SW480 (cell line): ENCODE results near the gene FAM47E.

Source experiments
- DNase-seq: peaks from one replicate; pipeline ENCODE4 v3.0.0-alpha.2; 2016; ENCODE audit warnings: low spot score

The FAM47E gene

DNA sequence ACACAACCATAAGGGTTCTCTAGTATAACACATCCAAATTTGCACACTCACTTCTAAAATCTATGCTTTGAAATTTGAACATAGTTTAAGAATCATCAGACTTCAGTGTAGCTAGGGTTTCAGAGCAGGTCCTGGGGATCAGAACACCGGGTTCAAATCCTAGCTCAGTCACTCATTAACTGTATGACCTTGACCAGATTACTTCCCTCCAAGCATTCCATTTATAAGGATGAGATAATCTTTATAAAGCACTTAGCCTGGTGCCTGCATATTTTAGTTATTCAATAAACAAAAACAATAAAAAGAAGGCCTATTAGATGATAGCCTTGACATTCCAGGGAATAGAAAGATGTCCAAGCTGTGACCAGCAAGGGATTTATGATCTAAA, 50.2 kb downstream of the FAM47E start:
- DNase-seq, result no peak

DNA sequence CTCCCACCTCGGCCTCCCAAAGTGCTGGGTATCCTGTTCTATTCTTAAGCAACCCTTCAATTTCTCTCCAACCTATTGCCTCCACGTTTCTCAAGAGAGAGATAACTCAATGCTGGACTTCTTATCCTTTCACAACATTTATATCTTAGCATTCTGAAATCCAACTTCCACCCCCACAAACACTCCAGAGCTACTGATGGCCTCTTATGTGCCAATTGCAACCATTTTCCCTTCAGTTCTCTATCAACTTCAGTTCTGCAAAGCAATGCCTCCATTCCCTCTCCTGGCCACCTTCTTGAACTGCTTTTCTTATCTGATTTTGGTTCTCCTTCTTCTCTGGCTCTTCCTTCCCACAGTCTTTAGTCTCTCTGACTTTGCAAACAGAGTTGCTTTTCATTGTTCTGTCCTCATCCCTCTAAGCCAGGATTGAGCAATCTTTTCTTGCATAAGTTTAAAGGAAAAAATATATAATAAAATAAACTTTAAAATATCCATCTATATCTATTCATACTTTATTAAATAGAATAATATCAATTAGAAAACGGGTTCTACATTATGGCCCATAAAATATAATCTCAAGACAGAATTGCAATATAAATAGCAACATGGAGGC, 51.4 kb downstream of the FAM47E start:
- DNase-seq, result no peak

DNA sequence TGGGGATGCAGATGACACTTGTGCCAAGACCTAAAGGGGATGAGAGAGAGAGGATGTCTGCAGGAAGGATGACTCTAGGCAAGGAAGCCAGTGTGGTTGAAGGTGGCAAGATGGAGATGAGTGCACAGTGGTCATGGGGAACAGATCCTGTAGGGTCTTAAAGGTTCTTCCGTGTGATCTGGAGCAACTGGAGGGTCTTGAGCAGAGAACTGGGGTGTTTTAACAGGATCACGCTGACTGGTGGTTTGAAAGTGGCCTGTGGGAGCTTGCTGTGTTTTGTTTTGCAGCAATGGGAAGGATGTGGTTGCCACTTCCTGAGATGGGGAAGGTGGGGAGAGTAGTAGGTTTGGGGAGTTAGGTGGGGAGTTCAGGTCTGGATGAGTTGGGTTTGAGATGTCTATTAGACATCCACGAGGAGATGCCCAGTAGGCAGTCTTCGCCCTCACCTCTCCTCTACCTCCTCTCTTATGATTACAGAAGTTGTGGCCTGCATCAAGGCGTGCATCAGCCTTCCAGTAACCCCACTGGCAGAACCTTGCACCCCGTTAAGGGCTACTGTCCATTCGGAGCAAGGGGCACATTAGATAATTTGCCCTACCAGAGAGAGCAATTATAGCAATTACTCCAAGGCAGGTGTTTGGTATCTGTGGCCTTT, 53.6 kb downstream of the FAM47E start:
- no peak for DNase-seq

DNA sequence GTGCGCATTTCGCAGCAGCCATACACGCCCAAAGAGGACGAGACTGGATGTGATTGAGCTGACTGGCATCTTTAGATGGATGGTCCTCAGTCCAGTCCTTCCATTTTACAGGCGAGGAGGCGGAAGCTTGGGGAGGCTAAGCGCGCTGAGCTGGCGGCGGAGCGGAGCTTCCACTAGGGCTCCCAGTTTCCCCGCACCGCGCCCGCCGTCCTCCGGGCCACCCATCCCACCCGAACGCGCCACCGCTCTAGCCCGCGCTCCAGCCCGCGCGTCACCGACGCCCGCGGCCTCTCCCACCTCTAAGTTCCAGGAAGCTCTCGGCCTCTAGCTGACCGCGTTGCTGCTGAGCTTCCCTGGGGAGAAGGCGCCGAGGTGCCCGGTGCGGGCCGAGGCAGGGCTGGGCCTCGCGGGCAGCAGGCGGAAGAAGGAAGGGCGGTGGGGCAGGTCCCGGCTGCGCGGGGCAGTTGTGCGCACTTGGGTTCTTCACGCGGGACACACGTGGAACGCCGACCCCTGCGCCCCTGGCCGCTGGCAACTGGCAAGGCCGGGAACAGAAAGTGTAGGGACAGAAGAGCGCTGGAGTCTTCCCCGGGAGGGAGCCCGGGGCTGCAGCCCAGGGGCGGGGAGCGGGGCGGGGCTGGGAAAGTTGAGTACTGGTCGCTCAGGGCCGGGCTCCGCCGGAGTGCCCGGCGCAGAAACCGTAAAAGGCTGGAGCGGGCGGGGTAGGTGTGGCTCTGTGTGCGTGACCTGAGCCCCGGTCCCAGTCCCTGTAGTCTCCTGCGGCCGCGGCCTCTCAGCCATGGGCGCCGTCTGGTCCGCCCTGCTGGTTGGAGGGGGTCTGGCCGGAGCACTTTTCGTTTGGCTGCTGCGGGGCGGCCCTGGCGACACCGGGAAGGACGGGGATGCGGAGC, 54.7 kb downstream of the FAM47E start, which contains the start of gene STBD1:
Gene STBD1, plus strand, starts transcription at position 763 of the 911 bp plus-strand sequence. Its CDS starts 37 bp downstream, at position 800.
- peak; percentile 68 for DNase-seq

DNA sequence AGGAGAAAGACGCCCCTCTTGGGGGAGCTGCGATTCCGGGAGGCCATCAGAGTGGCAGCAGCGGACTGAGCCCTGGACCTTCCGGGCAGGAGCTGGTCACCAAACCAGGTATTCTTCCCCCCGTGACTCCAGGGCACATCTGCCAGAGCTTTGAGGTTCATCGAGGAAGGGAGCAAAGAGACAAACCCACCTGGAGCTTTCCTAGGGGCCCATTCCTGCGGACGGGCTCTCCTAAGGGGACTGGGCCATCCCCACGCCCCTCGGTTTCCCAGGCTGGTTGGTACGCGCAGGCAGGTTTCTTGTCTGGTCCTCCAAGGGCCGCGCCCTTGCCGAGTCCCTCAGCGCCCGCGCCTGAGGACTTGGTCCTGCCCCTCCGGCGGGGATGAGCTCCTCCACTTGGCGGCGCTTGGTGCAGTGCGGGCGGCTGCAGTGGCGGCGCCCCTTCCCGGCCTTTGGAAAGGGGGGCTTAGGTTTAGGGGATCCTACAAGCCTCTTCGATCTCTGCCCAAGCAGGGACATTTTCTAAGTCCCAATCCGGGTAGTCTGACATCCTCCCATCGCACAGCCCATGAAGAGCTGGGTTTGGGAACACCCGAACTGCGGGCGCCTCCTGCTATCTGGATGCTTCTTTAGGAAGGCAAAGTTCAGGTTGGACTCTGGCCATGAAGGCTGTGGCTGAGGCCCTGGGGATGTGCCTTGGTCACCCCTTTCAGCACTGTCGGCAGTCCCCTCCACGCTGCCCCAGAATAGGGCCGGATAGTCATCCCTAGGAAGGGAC, 55.5 kb downstream of the FAM47E start:
- peak; percentile 43 for DNase-seq

DNA sequence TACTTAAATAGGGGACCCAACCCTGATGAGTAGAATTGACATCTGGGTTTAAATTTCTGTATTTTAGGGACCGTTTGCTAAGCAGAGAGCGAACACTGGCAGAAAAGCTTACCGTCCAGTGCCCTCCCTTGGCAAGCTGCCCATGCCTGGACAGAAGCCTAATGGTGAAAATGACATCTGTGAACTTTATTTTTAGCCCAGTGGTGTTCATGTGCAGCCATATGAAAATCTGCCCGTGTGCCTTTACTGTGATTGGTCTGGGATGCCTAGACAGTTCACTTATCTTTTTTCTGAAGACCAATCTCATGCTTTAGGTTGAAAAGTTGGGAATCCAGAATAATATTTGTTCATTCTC, 56.1 kb downstream of the FAM47E start:
- DNase-seq, result no peak

DNA sequence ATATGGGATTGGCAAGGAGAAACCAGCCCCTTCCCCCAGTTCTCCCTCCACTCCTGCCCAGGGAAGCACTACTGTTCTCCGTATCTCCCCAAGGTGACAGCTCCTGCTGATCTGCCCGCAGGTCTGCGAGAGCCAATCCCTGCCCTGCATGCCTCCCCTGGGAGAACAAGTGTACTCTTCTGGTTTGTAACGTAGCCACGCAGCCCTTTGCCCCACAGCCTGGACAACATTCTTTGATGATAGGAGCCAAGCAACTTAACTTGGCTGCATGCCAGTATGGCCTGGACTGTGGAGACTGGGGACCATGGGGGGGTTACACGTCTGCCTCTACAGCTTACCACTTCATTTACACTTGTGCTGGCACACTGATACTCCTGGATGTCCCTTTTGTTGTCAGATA, 57.0 kb downstream of the FAM47E start:
- peak; percentile 47 for DNase-seq

DNA sequence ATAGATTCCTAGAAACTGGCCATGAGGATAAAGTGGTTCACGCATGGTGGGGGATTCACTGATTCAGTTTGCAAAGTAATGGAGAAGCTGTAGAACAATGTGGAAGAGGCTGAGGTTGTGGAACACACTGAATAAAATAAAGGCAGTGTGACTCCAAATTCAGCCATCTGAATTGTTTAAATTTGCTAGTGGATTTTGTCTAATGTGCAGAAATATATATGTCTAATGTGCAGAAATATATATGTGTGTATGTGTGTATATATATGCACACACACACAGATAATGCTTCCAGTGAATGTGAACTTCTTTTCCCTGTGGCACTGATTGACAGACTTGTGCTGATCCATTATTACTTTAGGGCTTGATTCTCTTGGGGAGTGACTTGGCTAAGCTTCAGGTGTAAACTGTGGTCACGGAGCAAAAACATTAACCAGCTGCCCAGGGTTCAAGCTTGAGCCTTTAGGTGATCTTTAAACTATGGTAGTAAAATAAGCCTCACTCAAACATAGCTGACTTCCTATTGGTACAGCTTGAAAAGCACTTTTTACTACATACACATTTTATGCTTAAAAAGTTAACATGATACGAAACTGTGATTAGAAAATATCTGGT, 58.5 kb downstream of the FAM47E start:
- no peak for DNase-seq

DNA sequence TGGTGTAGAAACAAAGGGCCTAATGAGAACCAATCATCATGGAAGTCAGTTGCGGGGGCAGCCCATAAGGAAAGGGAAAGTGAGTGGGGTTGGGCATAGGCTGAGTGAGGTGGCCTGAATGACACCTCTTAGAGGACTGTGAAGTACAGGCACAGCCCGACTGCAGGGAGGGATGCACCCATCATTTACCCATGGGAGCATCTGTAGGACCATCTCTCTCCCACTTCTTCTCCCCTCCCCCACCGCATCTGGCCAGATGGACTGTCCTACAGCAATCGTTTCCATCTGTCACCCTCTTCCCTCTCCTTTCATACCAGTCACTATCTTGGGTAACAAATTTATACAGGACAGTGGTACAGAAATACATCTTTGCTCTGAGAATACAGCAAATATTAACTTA, 59.2 kb downstream of the FAM47E start:
- no peak for DNase-seq

DNA sequence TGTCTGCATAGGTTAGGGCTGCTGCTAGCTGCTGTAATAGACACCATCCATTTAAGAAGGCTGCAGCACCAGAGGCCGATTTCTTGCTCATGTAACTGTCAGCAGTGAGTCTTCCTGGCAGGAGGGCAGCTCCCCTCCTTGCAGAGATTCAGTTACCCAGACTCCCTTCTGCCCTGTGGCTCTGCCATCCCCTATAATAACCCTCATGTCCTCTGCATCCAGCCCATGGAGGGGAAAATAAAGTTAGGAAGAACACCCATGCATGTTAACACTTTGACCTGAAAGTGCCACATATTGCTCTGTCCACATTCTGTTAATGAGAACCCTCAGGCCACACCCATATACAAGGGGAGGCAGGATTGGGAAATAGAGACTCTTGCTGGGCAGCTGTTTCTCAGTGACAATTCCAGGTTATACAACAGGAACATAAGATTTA, 60.4 kb downstream of the FAM47E start:
- no peak for DNase-seq

DNA sequence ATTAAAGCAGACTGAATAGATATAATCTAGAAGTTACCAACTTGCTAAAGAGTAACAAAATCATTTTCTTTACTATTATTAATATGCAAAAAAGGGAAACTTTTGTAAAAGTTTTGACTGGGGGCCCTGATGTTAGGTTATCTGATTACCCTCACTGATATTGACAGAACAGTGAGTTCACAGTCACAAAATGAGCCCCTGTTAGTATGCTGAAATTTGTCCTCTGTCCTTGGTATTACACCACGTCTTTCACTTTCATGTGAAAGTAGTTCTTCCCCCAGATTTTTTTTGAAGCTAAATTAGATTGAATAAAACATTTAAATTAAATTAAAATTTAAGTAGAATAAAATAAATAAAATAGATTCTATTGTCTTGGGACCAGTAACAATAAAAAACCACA, 60.9 kb downstream of the FAM47E start:
- DNase-seq, result no peak

DNA sequence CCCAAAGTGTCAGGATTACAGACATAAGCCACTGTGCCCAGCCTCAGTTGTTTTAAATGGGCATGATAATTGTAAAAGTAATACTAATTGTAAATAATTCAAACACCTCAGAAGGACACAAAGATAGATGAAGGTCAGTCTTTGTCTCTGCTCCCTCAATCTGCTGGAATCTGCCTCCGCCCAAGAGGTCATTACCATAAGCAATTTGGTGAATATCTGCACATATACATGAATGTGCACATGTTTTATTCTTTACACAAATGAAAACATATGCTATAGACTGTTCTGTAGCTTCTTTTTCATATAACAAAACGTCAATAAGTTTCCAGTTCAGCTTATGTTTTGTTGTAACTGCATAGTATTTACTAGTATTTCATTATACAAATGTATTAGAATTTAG, 62.0 kb downstream of the FAM47E start:
- DNase-seq, result no peak

DNA sequence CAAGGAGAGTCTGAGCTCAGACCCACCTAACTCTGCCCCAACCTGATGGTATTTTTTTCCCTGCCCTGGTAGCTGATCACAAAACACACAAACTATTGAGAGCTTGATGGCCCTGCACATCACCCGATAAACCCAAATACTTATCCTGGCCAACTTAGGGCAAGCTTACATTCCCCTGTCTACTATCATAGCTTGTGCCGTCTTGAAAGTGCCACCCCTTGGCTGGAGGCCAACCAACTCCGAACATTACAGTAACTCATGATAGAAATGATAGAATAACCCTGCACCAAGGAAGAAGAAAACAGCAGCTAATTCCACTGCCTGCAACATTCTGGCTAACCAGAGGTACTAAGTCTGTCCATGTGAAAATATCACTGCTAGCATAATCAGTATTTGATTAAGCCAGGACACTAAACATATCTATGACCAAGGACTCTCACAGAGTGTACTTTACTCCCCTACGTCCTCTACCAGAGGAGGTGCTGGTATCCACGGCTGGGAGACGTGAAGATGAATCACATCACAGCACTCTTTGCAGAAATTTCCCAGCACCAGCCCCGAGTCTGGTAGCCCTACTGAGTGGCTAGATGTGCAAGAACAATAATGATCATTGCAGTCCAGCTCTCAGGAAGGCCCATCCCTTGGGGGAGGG, 63.9 kb downstream of the FAM47E start:
- DNase-seq, result no peak

DNA sequence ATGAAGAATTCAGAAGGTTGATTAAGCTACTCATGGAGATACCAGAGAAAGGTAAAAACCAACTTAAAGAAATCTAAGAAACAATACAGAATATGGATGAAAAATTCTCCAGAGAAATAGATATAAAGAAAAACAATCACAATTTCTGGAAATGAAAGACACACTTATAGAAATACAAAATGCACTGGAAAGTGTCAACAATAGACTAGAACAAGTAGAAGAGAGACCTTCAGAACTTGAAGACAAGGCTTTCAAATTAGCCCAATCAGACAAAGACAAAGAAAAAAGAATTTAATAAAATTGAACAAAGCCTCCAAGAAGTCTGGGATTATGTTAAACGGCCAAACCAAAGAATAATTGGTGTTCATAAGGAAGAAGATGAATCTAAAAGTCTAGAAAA, 64.6 kb downstream of the FAM47E start:
- DNase-seq, result no peak

DNA sequence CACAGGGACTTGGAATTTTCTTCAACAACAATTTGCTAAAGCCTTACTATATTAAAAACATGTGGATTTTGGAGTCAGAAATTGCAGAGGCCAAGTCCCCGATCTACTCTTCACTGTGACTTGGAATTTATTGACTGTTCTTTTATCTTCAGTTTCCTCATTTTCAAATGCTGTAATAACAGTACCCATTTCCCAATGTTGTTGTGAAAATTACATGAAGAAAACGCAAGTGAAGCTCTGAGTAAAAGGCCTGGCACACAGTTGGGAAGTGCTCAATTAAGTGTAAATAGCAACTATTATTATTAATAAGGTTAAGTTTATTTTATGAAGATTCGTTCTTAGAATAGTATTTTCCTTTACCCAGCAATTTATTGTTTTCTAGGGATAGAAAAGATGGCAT, 70.7 kb downstream of the FAM47E start:
- no peak for DNase-seq

DNA sequence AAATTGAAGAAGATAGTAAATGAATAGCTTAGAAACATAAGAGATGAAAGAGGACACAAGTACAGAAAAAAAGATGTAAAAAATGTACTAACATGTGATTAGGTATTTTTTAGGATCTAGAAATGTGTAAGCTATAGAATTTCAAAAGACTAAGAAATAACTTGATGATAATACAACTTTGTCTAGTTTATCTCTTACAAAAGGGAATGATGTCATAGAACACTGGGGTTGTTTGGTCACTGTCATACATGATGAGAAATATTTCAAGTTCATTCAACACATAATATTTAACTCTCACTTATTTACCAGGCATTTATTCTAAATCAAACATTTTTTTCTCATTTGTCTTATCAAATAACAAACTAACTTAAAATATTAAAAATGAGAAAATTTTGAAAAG, 73.6 kb downstream of the FAM47E start:
- DNase-seq, result no peak

DNA sequence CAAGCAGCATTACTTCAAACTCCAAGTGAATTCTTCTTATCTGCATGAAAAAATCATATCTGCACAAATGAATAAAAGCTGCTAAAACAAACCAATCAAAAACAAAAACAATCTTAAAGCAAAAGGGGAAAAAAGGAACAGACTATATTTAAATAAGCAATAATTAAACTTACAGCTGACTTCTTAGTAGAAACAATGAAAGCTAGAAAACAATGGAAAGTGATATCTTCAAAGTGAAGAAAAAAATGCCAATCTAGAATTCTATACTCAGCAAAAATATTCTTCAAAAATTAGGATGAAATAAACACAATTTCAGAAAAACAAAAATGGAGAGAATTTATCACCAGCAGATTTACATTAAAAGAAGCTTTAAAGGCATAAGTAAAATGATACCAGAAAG, 75.0 kb downstream of the FAM47E start:
- DNase-seq, result peak; percentile 15
